ENCODE data around the gene TBC1D22A. TPM values are rescaled to one million over a fixed set of nuclear protein-coding genes. Genes with fewer than 3 reads are reported as not detected.

The TBC1D22A gene
- total and polyA plus RNA-seq, 9 of the 15 experiments (the other 6 are each of a cell fraction or from before 2014, with no cell fraction given): 0.20 to 11.5 (median 5.2) TPM

DNA sequence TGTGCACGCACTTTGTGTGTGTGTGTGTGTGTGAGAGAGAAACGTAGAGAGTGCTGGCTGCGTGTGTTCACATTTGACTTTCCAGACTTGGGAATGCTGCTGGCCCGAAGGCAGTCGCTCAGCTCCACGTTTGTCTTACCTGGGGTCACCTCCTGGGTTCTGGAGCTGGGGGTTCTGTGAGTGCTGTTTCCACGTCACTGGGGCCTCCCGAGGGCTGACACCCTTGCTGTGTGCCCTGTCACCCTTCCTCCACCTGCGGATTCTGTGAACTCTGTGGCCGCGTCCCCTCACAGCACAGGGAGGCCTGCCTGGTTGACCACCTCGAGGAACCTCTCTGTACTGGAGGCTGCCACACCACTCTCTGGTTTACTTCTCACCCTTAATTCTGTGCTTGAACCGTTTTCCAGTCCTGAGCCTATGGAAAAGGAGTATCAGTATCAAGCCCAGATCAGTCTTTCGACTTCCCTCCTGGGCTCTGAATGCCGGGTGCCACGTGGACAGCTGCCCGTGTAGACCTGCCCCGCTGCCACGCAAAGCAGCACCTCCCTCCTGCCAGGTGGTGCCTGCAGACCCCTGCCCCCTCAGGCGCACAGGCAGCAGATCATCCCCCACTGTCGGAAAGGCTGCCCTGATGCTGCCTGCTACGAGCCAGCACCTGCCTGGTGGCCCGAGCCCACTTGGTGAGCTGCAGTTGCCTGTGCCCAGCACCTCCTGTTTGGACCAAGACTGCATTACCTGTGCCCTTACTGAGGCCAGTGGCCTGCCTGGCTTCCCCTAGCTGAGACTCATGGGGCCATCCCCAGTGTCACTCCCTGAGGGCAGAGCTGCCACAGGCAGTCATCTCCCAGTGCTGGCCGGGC is 233.3 kb downstream of the TBC1D22A start:
- CTCF ChIA-PET (ENCODE audit: low intra/inter-chr PET ratio): interaction anchor here (1.2 kb wide), 1 partner anchor 197 kb away, joined by 4 read pairs; no protein-coding TSS in a partner anchor
- no peak for FAIRE-seq
- in situ Hi-C loops (cut with MboI) (no loop called here), intact Hi-C loops (cut with micrococcal nuclease) (no loop called here)
- Histone ChIP-seq H4K20me1 (replicated peaks; ENCODE audit: control insufficient read depth, insufficient read depth, low read length) (no peaks in the 10 kb centered on the region), H2AFZ (ENCODE audit: low read depth, low read length) (no peak overlapping the region), H3K4me3 (no peak overlapping the region), H3K4me2 (ENCODE audit: insufficient read depth, low read length) (no peak overlapping the region), H3K4me1 (replicated peaks in 1 of 2; ENCODE audit: control insufficient read depth in 2 of 2, insufficient read depth in 2 of 2, low read length in 2 of 2) (peaks cover 0 to 5% of the 10 kb centered on the region in 2 experiments; a peak in 2 of 5 replicates), H3K79me2 (ENCODE audit: control insufficient read depth, insufficient read depth, low read length) (no peaks in the 10 kb centered on the region), H3K9me3 (replicated peaks; ENCODE audit: control insufficient read depth, insufficient read depth, low read depth, low read length) (no peaks in the 10 kb centered on the region), H3K9me1 (ENCODE audit: control insufficient read depth, insufficient read depth, low read length) (no peaks in the 10 kb centered on the region), H3K36me3 (ENCODE audit: control insufficient read depth, insufficient read depth, low read length) (no peaks in the 10 kb centered on the region), H3K27ac (ENCODE audit: extremely low read depth, low read depth, low read length) (no peak overlapping the region), H3K27me3 (ENCODE audit: control insufficient read depth in 2 of 2, insufficient read depth in 2 of 2, low read length in 2 of 2) (no peaks in the 10 kb centered on the region), H3K9ac (ENCODE audit: insufficient read depth in 1 of 2, low read depth in 2 of 2, low read length in 2 of 2) (no peak overlapping the region)
- TF ChIP-seq, protein P1, sequence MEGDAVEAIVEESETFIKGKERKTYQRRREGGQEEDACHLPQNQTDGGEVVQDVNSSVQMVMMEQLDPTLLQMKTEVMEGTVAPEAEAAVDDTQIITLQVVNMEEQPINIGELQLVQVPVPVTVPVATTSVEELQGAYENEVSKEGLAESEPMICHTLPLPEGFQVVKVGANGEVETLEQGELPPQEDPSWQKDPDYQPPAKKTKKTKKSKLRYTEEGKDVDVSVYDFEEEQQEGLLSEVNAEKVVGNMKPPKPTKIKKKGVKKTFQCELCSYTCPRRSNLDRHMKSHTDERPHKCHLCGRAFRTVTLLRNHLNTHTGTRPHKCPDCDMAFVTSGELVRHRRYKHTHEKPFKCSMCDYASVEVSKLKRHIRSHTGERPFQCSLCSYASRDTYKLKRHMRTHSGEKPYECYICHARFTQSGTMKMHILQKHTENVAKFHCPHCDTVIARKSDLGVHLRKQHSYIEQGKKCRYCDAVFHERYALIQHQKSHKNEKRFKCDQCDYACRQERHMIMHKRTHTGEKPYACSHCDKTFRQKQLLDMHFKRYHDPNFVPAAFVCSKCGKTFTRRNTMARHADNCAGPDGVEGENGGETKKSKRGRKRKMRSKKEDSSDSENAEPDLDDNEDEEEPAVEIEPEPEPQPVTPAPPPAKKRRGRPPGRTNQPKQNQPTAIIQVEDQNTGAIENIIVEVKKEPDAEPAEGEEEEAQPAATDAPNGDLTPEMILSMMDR (IDR thresholded peaks at IDR 0.05 in 2 of 3, conservative IDR thresholded peaks at IDR 0.05 in 1 of 3; ENCODE audit: insufficient read depth in 2 of 3, low read depth in 1 of 3, low read length in 3 of 3): no peak
- TF ChIP-seq NR2C2 (CRISPR knock-in tag; IDR thresholded peaks at IDR 0.05): no peak
- TF ChIP-seq NR2C2 (tag; IDR thresholded peaks at IDR 0.05): no peak
- no peak for TF ChIP-seq XRCC5 (IDR thresholded peaks at IDR 0.05; ENCODE audit: low read depth, low read length)
- TF ChIP-seq POLR3G (IDR thresholded peaks at IDR 0.05; ENCODE audit: extremely low read depth, insufficient read length, insufficient replicate concordance): no peak
- TF ChIP-seq, protein P2, sequence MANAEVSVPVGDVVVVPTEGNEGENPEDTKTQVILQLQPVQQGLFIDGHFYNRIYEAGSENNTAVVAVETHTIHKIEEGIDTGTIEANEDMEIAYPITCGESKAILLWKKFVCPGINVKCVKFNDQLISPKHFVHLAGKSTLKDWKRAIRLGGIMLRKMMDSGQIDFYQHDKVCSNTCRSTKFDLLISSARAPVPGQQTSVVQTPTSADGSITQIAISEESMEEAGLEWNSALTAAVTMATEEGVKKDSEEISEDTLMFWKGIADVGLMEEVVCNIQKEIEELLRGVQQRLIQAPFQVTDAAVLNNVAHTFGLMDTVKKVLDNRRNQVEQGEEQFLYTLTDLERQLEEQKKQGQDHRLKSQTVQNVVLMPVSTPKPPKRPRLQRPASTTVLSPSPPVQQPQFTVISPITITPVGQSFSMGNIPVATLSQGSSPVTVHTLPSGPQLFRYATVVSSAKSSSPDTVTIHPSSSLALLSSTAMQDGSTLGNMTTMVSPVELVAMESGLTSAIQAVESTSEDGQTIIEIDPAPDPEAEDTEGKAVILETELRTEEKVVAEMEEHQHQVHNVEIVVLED (CRISPR knock-in tag; IDR thresholded peaks at IDR 0.05): no peak
- TF ChIP-seq TRIM28 (IDR thresholded peaks at IDR 0.05): no peak
- TF ChIP-seq DACH1 (IDR thresholded peaks at IDR 0.05; ENCODE audit: partially characterized antibody): no peak
- no peak for TF ChIP-seq ZNF282 (CRISPR knock-in tag; IDR thresholded peaks at IDR 0.05)
- no peak for TF ChIP-seq GTF2E2 (tag; IDR thresholded peaks at IDR 0.05)
- TF ChIP-seq, protein P3, sequence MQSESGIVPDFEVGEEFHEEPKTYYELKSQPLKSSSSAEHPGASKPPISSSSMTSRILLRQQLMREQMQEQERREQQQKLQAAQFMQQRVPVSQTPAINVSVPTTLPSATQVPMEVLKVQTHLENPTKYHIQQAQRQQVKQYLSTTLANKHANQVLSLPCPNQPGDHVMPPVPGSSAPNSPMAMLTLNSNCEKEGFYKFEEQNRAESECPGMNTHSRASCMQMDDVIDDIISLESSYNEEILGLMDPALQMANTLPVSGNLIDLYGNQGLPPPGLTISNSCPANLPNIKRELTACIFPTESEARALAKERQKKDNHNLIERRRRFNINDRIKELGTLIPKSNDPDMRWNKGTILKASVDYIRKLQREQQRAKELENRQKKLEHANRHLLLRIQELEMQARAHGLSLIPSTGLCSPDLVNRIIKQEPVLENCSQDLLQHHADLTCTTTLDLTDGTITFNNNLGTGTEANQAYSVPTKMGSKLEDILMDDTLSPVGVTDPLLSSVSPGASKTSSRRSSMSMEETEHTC (IDR thresholded peaks at IDR 0.05): no peak
- TF ChIP-seq RAD51 (IDR thresholded peaks at IDR 0.05; ENCODE audit: borderline replicate concordance, low read depth): no peak
- POLR2A ChIA-PET: interaction anchor here (0.5 to 0.6 kb wide), 2 partner anchors 222 to 489 kb away, joined by 3 read pairs; no protein-coding TSS in a partner anchor
- no peak for ATAC-seq
- no peak for DNase-seq (ENCODE audit: extremely low read depth in 1 of 4, low spot score in 3 of 4)
- BruUV-seq (replicated peaks): no TSS peak
- 80% methylated on average over 13 of the region's 24 CpGs for WGBS (ENCODE audit: insufficient coverage, low coverage, missing lambda C conversion rate)

Measured in K562 (cell line).